DLD1 (cell line): ENCODE measurements around the gene CD8B.

Experiments used
- in situ Hi-C: cut with HindIII; loops from 2 replicates; pipeline ENCODE4 v1.10.0; 2017; ENCODE audit warnings: low sequenced_read_pairs

Gene CD8B

GRCh38 chr2:86775338-86775737, 86.3 kb downstream of the CD8B start:
- in situ Hi-C loops, result no loop called here

GRCh38 chr2:86774862-86775261, 86.8 kb downstream of the CD8B start:
- in situ Hi-C loops, result no loop called here

GRCh38 chr2:86772611-86773010, 89.1 kb downstream of the CD8B start:
- in situ Hi-C loops, result no loop called here

GRCh38 chr2:86770816-86771301, 90.8 kb downstream of the CD8B start:
- in situ Hi-C loops, result no loop called here

GRCh38 chr2:86769838-86770237, 91.8 kb downstream of the CD8B start:
- in situ Hi-C loops, result no loop called here

GRCh38 chr2:86768189-86768949, 93.3 kb downstream of the CD8B start:
- in situ Hi-C loops, result no loop called here
